WTC11 (cell line): ENCODE data around the gene HDAC6. TPM values are rescaled to one million over a fixed set of nuclear protein-coding genes. Genes with fewer than 3 reads are reported as not detected.

Source experiments
- ATAC-seq: fragments of 200-7000 bp; cut with Tn5 transposase; 2 replicates; pipeline ENCODE4 v1.10.0; 2021; ENCODE audit warnings: mild to moderate bottlenecking, moderate library complexity
- CTCF ChIA-PET: fragments of 300-600 bp; sonication (Branson Sonifier 250); formaldehyde crosslinking; loops from one replicate; lab custom pipeline; 2021; ENCODE audit warnings: antibody characterized with exemption; lab: Charles Lee
- POLR2A ChIA-PET: fragments of 350-600 bp; sonication (Branson Sonifier 250); formaldehyde crosslinking; loops from one replicate; lab custom pipeline; 2021; ENCODE audit warnings: antibody characterized with exemption; lab: Charles Lee
- DNase-seq: peaks from one replicate; pipeline ENCODE4 v3.0.0; 2021; ENCODE audit warnings: low spot score
- H3K27ac Mint-ChIP-seq: 2 replicates; pipeline ENCODE4 v1.8.0; 2021; ENCODE audit warnings: mixed read lengths
- H3K27me3 Mint-ChIP-seq: 2 replicates; pipeline ENCODE4 v1.8.0; 2021; ENCODE audit warnings: low read depth, mild to moderate bottlenecking, moderate library complexity, mixed read lengths
- H3K36me3 Mint-ChIP-seq: 2 replicates; pipeline ENCODE4 v1.8.0; 2021; ENCODE audit warnings: mixed read lengths
- H3K4me1 Mint-ChIP-seq: 2 replicates; pipeline ENCODE4 v1.8.0; 2022; ENCODE audit warnings: mixed read lengths
- H3K4me3 Mint-ChIP-seq: 2 replicates; pipeline ENCODE4 v1.8.0; 2021; ENCODE audit warnings: mild to moderate bottlenecking, moderate library complexity, mixed read lengths
- H3K9me3 Mint-ChIP-seq: 2 replicates; pipeline ENCODE4 v1.8.0; 2021; ENCODE audit warnings: mixed read lengths
- CBFB ChIP-seq: sonication (generic); formaldehyde crosslinking; IDR thresholded peaks from 2 replicates; pipeline ENCODE4 v1.8.1; 2022; ENCODE audit warnings: mild to moderate bottlenecking, low read depth, missing genetic modification reagents
- GTF2I ChIP-seq: fragments of 250-450 bp; sonication (Bioruptor Pico); conservative IDR thresholded peaks from 2 replicates; pipeline ENCODE4 v1.4.0; 2021; ENCODE audit warnings: mild to moderate bottlenecking
- MYBL2 ChIP-seq: sonication (generic); formaldehyde crosslinking; IDR thresholded peaks from 2 replicates; pipeline ENCODE4 v1.8.1; 2023; ENCODE audit warnings: mild to moderate bottlenecking, moderate library complexity, missing genetic modification reagents
- NFATC4 ChIP-seq: fragments of 250-450 bp; sonication (Bioruptor Pico); IDR thresholded peaks from 2 replicates; pipeline ENCODE4 v1.9.0; 2021; ENCODE audit warnings: mild to moderate bottlenecking
- PRRX2 ChIP-seq: fragments of 250-450 bp; sonication (Bioruptor Pico); IDR thresholded peaks from 2 replicates; pipeline ENCODE4 v1.8.0; 2021; ENCODE audit warnings: mild to moderate bottlenecking
- SMAD4 ChIP-seq: sonication (generic); formaldehyde crosslinking; IDR thresholded peaks from 2 replicates; pipeline ENCODE4 v1.8.0; 2022; ENCODE audit warnings: mild to moderate bottlenecking, missing genetic modification reagents
- SP1 ChIP-seq: sonication (generic); formaldehyde crosslinking; conservative IDR thresholded peaks from 2 replicates; pipeline ENCODE4 v1.8.1; 2022; ENCODE audit warnings: missing genetic modification reagents
- TEAD4 ChIP-seq: sonication (generic); formaldehyde crosslinking; IDR thresholded peaks from 2 replicates; pipeline ENCODE4 v1.8.0; 2022; ENCODE audit warnings: mild to moderate bottlenecking, missing genetic modification reagents
- ZBTB21 ChIP-seq: sonication (generic); formaldehyde crosslinking; IDR thresholded peaks from 2 replicates; pipeline ENCODE4 v1.8.1; 2023; ENCODE audit warnings: mild to moderate bottlenecking, missing genetic modification reagents, borderline replicate concordance
- total RNA-seq: library from RNA; stranded (reverse); gene quantifications from 3 replicates; pipeline ENCODE4 v1.2.3, GENCODE V29; 2021
- TF ChIP-seq, protein P1 (sequence below): sonication (generic); formaldehyde crosslinking; IDR thresholded peaks from 2 replicates; pipeline ENCODE4 v1.8.0; 2022; ENCODE audit warnings: missing genetic modification reagents
- TF ChIP-seq, protein P2 (sequence below): sonication (generic); formaldehyde crosslinking; IDR thresholded peaks from 2 replicates; pipeline ENCODE4 v1.8.1; 2022; ENCODE audit warnings: low read depth, mild to moderate bottlenecking, moderate library complexity, missing genetic modification reagents, borderline replicate concordance
- TF ChIP-seq, protein P3 (sequence below): fragments of 250-450 bp; sonication (Bioruptor Pico); IDR thresholded peaks from 2 replicates; pipeline ENCODE4 v1.9.0; 2021; ENCODE audit warnings: mild to moderate bottlenecking
- TF ChIP-seq, protein P4 (sequence below): sonication (generic); formaldehyde crosslinking; conservative IDR thresholded peaks from 2 replicates; pipeline ENCODE4 v1.8.1; 2023; ENCODE audit warnings: mild to moderate bottlenecking, low read depth, missing genetic modification reagents, moderate library complexity
- TF ChIP-seq, protein P5 (sequence below): sonication (generic); formaldehyde crosslinking; IDR thresholded peaks from 2 replicates; pipeline ENCODE4 v1.8.1; 2022; ENCODE audit warnings: low read depth, missing genetic modification reagents, borderline replicate concordance
- TF ChIP-seq, protein P6 (sequence below): sonication (generic); formaldehyde crosslinking; IDR thresholded peaks from 2 replicates; pipeline ENCODE4 v1.8.0; 2023; ENCODE audit warnings: missing genetic modification reagents
- TF ChIP-seq, protein P7 (sequence below): sonication (generic); formaldehyde crosslinking; IDR thresholded peaks from 2 replicates; pipeline ENCODE4 v1.8.0; 2023; ENCODE audit warnings: missing genetic modification reagents, mild to moderate bottlenecking, borderline replicate concordance
- TF ChIP-seq, protein P8 (sequence below): sonication (generic); formaldehyde crosslinking; IDR thresholded peaks from 2 replicates; pipeline ENCODE4 v1.8.1; 2023; ENCODE audit warnings: mild to moderate bottlenecking, missing genetic modification reagents, moderate library complexity
- TF ChIP-seq, protein P9 (sequence below): sonication (generic); formaldehyde crosslinking; IDR thresholded peaks from 2 replicates; pipeline ENCODE4 v1.8.1; 2023; ENCODE audit warnings: mild to moderate bottlenecking, missing genetic modification reagents

HDAC6 gene
- total RNA-seq, 1 experiment from 2014 or later: 58.5 TPM

DNA sequence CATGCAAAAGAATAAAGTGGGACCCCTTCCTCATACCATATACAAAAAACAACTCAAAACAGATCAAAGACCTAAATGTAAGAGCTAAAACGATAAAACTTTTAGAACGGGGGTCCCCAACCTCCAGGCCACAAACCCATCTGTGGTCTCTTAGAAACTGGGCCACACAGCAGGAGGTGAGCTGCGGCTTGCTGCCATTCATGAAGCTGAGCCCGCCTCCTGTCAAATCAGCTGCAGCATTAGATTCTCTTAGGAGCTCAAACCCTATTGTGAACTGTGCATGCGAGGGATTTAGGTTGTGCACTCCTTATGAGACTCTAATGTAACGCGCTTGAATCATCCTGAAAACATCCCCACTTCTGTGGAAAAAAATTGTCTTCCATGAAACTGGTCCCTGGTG, 22.5 kb upstream of the HDAC6 start:
- TF ChIP-seq, protein P1, sequence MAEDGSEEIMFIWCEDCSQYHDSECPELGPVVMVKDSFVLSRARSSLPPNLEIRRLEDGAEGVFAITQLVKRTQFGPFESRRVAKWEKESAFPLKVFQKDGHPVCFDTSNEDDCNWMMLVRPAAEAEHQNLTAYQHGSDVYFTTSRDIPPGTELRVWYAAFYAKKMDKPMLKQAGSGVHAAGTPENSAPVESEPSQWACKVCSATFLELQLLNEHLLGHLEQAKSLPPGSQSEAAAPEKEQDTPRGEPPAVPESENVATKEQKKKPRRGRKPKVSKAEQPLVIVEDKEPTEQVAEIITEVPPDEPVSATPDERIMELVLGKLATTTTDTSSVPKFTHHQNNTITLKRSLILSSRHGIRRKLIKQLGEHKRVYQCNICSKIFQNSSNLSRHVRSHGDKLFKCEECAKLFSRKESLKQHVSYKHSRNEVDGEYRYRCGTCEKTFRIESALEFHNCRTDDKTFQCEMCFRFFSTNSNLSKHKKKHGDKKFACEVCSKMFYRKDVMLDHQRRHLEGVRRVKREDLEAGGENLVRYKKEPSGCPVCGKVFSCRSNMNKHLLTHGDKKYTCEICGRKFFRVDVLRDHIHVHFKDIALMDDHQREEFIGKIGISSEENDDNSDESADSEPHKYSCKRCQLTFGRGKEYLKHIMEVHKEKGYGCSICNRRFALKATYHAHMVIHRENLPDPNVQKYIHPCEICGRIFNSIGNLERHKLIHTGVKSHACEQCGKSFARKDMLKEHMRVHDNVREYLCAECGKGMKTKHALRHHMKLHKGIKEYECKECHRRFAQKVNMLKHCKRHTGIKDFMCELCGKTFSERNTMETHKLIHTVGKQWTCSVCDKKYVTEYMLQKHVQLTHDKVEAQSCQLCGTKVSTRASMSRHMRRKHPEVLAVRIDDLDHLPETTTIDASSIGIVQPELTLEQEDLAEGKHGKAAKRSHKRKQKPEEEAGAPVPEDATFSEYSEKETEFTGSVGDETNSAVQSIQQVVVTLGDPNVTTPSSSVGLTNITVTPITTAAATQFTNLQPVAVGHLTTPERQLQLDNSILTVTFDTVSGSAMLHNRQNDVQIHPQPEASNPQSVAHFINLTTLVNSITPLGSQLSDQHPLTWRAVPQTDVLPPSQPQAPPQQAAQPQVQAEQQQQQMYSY (CRISPR knock-in tag): no peak
- TF ChIP-seq, protein P2, sequence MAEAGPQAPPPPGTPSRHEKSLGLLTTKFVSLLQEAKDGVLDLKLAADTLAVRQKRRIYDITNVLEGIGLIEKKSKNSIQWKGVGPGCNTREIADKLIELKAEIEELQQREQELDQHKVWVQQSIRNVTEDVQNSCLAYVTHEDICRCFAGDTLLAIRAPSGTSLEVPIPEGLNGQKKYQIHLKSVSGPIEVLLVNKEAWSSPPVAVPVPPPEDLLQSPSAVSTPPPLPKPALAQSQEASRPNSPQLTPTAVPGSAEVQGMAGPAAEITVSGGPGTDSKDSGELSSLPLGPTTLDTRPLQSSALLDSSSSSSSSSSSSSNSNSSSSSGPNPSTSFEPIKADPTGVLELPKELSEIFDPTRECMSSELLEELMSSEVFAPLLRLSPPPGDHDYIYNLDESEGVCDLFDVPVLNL (CRISPR knock-in tag): no peak
- TF ChIP-seq, protein P3, sequence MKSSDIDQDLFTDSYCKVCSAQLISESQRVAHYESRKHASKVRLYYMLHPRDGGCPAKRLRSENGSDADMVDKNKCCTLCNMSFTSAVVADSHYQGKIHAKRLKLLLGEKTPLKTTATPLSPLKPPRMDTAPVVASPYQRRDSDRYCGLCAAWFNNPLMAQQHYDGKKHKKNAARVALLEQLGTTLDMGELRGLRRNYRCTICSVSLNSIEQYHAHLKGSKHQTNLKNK (CRISPR knock-in tag): no peak
- TF ChIP-seq, protein P4, sequence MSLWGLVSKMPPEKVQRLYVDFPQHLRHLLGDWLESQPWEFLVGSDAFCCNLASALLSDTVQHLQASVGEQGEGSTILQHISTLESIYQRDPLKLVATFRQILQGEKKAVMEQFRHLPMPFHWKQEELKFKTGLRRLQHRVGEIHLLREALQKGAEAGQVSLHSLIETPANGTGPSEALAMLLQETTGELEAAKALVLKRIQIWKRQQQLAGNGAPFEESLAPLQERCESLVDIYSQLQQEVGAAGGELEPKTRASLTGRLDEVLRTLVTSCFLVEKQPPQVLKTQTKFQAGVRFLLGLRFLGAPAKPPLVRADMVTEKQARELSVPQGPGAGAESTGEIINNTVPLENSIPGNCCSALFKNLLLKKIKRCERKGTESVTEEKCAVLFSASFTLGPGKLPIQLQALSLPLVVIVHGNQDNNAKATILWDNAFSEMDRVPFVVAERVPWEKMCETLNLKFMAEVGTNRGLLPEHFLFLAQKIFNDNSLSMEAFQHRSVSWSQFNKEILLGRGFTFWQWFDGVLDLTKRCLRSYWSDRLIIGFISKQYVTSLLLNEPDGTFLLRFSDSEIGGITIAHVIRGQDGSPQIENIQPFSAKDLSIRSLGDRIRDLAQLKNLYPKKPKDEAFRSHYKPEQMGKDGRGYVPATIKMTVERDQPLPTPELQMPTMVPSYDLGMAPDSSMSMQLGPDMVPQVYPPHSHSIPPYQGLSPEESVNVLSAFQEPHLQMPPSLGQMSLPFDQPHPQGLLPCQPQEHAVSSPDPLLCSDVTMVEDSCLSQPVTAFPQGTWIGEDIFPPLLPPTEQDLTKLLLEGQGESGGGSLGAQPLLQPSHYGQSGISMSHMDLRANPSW (CRISPR knock-in tag): no peak
- TF ChIP-seq MYBL2 (CRISPR knock-in tag): no peak
- TF ChIP-seq SP1: no peak
- TF ChIP-seq NFATC4: no peak
- TF ChIP-seq, protein P5, sequence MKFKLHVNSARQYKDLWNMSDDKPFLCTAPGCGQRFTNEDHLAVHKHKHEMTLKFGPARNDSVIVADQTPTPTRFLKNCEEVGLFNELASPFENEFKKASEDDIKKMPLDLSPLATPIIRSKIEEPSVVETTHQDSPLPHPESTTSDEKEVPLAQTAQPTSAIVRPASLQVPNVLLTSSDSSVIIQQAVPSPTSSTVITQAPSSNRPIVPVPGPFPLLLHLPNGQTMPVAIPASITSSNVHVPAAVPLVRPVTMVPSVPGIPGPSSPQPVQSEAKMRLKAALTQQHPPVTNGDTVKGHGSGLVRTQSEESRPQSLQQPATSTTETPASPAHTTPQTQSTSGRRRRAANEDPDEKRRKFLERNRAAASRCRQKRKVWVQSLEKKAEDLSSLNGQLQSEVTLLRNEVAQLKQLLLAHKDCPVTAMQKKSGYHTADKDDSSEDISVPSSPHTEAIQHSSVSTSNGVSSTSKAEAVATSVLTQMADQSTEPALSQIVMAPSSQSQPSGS (CRISPR knock-in tag): no peak
- no peak for TF ChIP-seq PRRX2 (CRISPR knock-in tag)
- TF ChIP-seq, protein P6, sequence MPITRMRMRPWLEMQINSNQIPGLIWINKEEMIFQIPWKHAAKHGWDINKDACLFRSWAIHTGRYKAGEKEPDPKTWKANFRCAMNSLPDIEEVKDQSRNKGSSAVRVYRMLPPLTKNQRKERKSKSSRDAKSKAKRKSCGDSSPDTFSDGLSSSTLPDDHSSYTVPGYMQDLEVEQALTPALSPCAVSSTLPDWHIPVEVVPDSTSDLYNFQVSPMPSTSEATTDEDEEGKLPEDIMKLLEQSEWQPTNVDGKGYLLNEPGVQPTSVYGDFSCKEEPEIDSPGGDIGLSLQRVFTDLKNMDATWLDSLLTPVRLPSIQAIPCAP (CRISPR knock-in tag): no peak
- TF ChIP-seq GTF2I: no peak
- TF ChIP-seq CBFB (CRISPR knock-in tag): no peak
- TF ChIP-seq, protein P7, sequence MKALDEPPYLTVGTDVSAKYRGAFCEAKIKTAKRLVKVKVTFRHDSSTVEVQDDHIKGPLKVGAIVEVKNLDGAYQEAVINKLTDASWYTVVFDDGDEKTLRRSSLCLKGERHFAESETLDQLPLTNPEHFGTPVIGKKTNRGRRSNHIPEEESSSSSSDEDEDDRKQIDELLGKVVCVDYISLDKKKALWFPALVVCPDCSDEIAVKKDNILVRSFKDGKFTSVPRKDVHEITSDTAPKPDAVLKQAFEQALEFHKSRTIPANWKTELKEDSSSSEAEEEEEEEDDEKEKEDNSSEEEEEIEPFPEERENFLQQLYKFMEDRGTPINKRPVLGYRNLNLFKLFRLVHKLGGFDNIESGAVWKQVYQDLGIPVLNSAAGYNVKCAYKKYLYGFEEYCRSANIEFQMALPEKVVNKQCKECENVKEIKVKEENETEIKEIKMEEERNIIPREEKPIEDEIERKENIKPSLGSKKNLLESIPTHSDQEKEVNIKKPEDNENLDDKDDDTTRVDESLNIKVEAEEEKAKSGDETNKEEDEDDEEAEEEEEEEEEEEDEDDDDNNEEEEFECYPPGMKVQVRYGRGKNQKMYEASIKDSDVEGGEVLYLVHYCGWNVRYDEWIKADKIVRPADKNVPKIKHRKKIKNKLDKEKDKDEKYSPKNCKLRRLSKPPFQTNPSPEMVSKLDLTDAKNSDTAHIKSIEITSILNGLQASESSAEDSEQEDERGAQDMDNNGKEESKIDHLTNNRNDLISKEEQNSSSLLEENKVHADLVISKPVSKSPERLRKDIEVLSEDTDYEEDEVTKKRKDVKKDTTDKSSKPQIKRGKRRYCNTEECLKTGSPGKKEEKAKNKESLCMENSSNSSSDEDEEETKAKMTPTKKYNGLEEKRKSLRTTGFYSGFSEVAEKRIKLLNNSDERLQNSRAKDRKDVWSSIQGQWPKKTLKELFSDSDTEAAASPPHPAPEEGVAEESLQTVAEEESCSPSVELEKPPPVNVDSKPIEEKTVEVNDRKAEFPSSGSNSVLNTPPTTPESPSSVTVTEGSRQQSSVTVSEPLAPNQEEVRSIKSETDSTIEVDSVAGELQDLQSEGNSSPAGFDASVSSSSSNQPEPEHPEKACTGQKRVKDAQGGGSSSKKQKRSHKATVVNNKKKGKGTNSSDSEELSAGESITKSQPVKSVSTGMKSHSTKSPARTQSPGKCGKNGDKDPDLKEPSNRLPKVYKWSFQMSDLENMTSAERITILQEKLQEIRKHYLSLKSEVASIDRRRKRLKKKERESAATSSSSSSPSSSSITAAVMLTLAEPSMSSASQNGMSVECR: no peak
- TF ChIP-seq, protein P8, sequence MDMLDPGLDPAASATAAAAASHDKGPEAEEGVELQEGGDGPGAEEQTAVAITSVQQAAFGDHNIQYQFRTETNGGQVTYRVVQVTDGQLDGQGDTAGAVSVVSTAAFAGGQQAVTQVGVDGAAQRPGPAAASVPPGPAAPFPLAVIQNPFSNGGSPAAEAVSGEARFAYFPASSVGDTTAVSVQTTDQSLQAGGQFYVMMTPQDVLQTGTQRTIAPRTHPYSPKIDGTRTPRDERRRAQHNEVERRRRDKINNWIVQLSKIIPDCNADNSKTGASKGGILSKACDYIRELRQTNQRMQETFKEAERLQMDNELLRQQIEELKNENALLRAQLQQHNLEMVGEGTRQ (CRISPR knock-in tag): no peak
- no peak for TF ChIP-seq ZBTB21
- no peak for TF ChIP-seq SMAD4 (CRISPR knock-in tag)
- no peak for TF ChIP-seq TEAD4
- TF ChIP-seq, protein P9, sequence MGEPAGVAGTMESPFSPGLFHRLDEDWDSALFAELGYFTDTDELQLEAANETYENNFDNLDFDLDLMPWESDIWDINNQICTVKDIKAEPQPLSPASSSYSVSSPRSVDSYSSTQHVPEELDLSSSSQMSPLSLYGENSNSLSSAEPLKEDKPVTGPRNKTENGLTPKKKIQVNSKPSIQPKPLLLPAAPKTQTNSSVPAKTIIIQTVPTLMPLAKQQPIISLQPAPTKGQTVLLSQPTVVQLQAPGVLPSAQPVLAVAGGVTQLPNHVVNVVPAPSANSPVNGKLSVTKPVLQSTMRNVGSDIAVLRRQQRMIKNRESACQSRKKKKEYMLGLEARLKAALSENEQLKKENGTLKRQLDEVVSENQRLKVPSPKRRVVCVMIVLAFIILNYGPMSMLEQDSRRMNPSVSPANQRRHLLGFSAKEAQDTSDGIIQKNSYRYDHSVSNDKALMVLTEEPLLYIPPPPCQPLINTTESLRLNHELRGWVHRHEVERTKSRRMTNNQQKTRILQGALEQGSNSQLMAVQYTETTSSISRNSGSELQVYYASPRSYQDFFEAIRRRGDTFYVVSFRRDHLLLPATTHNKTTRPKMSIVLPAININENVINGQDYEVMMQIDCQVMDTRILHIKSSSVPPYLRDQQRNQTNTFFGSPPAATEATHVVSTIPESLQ (CRISPR knock-in tag): no peak
- Mint-ChIP-seq H3K27me3 (peaks cover 4% of the 10 kb centered on the region; the same call in 1 of the 2 replicates), H3K4me3 (no peak overlapping the region), H3K27ac (no peak overlapping the region), H3K36me3 (no peaks in the 10 kb centered on the region), H3K9me3 (no peaks in the 10 kb centered on the region), H3K4me1 (peaks cover 6% of the 10 kb centered on the region; the same call in 1 of the 2 replicates)
- ChIA-PET CTCF (no interaction called here), POLR2A (no interaction called here)
- ATAC-seq (no peak), DNase-seq (no peak)
